CD14-positive monocyte (primary cell): ENCODE data around the gene ADRM1. TPM values are rescaled to one million over a fixed set of nuclear protein-coding genes. Genes with fewer than 3 reads are reported as not detected.
A peak's percentile ranks its signal among the peaks of the same experiment; 100 is the strongest.

Experiments
- DNase-seq, 3 donors: peaks; one replicate each; pipeline ENCODE4 v3.0.0-alpha.2; 2011 to 2022
- H2AFZ ChIP-seq: 2 replicates; pipeline ENCODE4 v1.6.0; 2012; ENCODE audit warnings: mild to moderate bottlenecking, low read depth, low read length, inconsistent platforms; ENCODE audit not compliant: insufficient read depth, poor library complexity, severe bottlenecking
- H3K27ac ChIP-seq, 2 donors: 1 replicate in 1 of 2; 2 replicates in 1 of 2; pipeline ENCODE4 v1.5.1; 2012 to 2013; ENCODE audit warnings: low read length in 2 of 2, control low read depth in 1 of 2, inconsistent platforms in 1 of 2, low read depth in 1 of 2, mild to moderate bottlenecking in 1 of 2
- H3K27me3 ChIP-seq, 2 donors: one replicate each; pipeline versions ENCODE4 v1.6.0 to v1.6.1; 2011 to 2013; ENCODE audit warnings: low read length in 2 of 2; ENCODE audit not compliant: control insufficient read depth in 2 of 2, insufficient read depth in 2 of 2
- H3K36me3 ChIP-seq, 2 donors: replicated peaks in 1 of 2; 1 replicate in 1 of 2; 2 replicates in 1 of 2; pipeline versions ENCODE4 v1.5.1 to v1.6.1; 2012 to 2013; ENCODE audit warnings: low read length in 2 of 2, control low read depth in 1 of 2, inconsistent platforms in 1 of 2, mild to moderate bottlenecking in 1 of 2; ENCODE audit not compliant: insufficient read depth in 2 of 2, control insufficient read depth in 1 of 2
- H3K4me1 ChIP-seq, 2 donors: 1 replicate in 1 of 2; 2 replicates in 1 of 2; pipeline versions ENCODE4 v1.5.1 to v1.6.1; 2012 to 2013; ENCODE audit warnings: low read length in 2 of 2, control low read depth in 1 of 2, inconsistent platforms in 1 of 2, mild to moderate bottlenecking in 1 of 2, moderate library complexity in 1 of 2; ENCODE audit not compliant: insufficient read depth in 2 of 2, control insufficient read depth in 1 of 2
- H3K4me2 ChIP-seq: replicated peaks from 2 replicates; pipeline ENCODE3; 2012; ENCODE audit warnings: low read length, moderate library complexity, mild to moderate bottlenecking; ENCODE audit not compliant: poor library complexity, severe bottlenecking; ENCODE audit errors: extremely low read depth
- H3K4me3 ChIP-seq, 3 experiments: fragments of 200-600 bp in 1 of 3; sonication (generic) in 1 of 3; replicated peaks in 1 of 3; 1 replicate in 2 of 3; 2 replicates in 1 of 3; pipeline ENCODE4 v1.5.1; 2011 to 2013; ENCODE audit warnings: low read length in 3 of 3, mild to moderate bottlenecking in 3 of 3, control low read depth in 2 of 3, low read depth in 2 of 3, inconsistent platforms in 1 of 3, moderate library complexity in 1 of 3
- H3K79me2 ChIP-seq: 2 replicates; pipeline ENCODE4 v1.6.0; 2012; ENCODE audit warnings: mild to moderate bottlenecking, control low read depth, inconsistent platforms, low read length, moderate library complexity; ENCODE audit not compliant: insufficient read depth
- H3K9ac ChIP-seq: 2 replicates; pipeline ENCODE4 v1.6.0; 2017; ENCODE audit warnings: low read length, mild to moderate bottlenecking; ENCODE audit not compliant: insufficient read depth, poor library complexity, severe bottlenecking
- H3K9me3 ChIP-seq, 2 donors: replicated peaks in 1 of 2; 1 replicate in 1 of 2; 2 replicates in 1 of 2; pipeline versions ENCODE4 v1.5.1 to v1.6.1; 2012 to 2013; ENCODE audit warnings: low read length in 2 of 2, control low read depth in 1 of 2; ENCODE audit not compliant: control insufficient read depth in 1 of 2, insufficient read depth in 1 of 2
- H4K20me1 ChIP-seq: 2 replicates; pipeline ENCODE4 v1.6.0; 2012; ENCODE audit warnings: mild to moderate bottlenecking, low read length, control low read depth, moderate library complexity; ENCODE audit not compliant: insufficient read depth
- H3K27ac Mint-ChIP-seq, 7 donors: one replicate each; pipeline ENCODE4 v1.8.0; 2020; ENCODE audit warnings: mild to moderate bottlenecking in 7 of 7, mixed read lengths in 7 of 7, moderate library complexity in 6 of 7, inconsistent platforms in 2 of 7
- H3K27me3 Mint-ChIP-seq, 3 donors: one replicate each; pipeline ENCODE4 v1.8.0; 2021 to 2022; ENCODE audit warnings: low read depth in 3 of 3, mild to moderate bottlenecking in 3 of 3, mixed read lengths in 3 of 3, moderate library complexity in 3 of 3, inconsistent platforms in 1 of 3
- H3K36me3 Mint-ChIP-seq, 2 donors: one replicate each; pipeline ENCODE4 v1.8.0; 2020; ENCODE audit warnings: mixed read lengths in 2 of 2, inconsistent platforms in 1 of 2, mild to moderate bottlenecking in 1 of 2
- H3K4me1 Mint-ChIP-seq: one replicate; pipeline ENCODE4 v1.8.0; 2020; ENCODE audit warnings: mild to moderate bottlenecking, mixed read lengths
- H3K4me3 Mint-ChIP-seq, 2 donors: one replicate each; pipeline ENCODE4 v1.8.0; 2020; ENCODE audit warnings: mild to moderate bottlenecking in 2 of 2, mixed read lengths in 2 of 2, moderate library complexity in 1 of 2
- H3K9me3 Mint-ChIP-seq, 7 donors: one replicate each; pipeline ENCODE4 v1.8.0; 2020 to 2022; ENCODE audit warnings: mixed read lengths in 7 of 7, mild to moderate bottlenecking in 6 of 7, moderate library complexity in 6 of 7, inconsistent platforms in 2 of 7
- WGBS: methylation state at CpG from one replicate; pipeline ENCODE4 v1.1.5; 2013; ENCODE audit warnings: missing lambda C conversion rate; ENCODE audit not compliant: insufficient coverage; 5-methylcytosine and 5-hydroxymethylcytosine counted together
- intact Hi-C, 2 donors: fragments of 100-400 bp; cut with micrococcal nuclease; formaldehyde crosslinking; loops; one replicate each; pipeline versions ENCODE4 v1.15.0 to v1.15.1; 2023
- polyA plus RNA-seq, 3 donors: library from polyadenylated mRNA; depleted of rRNA in 1 of 3; unstranded in 2 of 3; stranded (reverse) in 1 of 3; fragments of 300-500 nt in 2 of 3; fragments of >200 nt in 1 of 3; fragmentation: Illumina TruSeq in 2 of 3; gene quantifications; 1 replicate in 2 of 3; 2 replicates in 1 of 3; pipeline ENCODE4 v1.2.3, GENCODE V29; 2012 to 2021
- TF ChIP-seq, protein P1 (sequence below): fragments of 200-600 bp; IDR thresholded peaks from one replicate; pipeline ENCODE4 v1.8.0; 2022; ENCODE audit warnings: antibody characterized with exemption, mild to moderate bottlenecking

The ADRM1 gene
- polyA plus RNA-seq, 3 donors: 63.3 to 81.5 (median 72.5) TPM

DNA sequence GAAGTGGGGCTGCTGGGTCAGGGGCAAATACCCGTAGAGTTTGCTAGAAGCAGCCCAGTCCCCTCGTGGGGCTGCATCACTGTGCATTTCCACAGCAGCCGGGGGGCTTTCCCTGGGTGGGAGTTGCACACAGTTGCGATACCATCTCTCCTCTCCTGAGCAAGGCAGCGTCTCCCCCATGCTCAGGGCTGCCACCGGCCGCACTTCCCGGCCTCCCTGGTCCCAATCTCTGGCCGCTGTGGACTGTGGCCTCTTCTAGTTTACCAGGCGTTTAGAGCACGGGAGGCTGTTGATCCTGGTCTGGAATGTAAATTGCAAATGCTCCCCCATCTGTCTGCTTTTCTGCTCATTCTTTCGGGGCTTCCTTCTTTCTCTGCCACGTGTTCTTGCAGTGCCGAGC lies 33.4 kb upstream of the ADRM1 start:
- WGBS: 94% methylated on average over 14 of the region's 14 CpGs
- peaks cover 81 to 89% of the 10 kb centered on the region in 2 donors for H3K36me3 ChIP-seq
- H3K4me3 Mint-ChIP-seq: no peak overlapping the region

DNA sequence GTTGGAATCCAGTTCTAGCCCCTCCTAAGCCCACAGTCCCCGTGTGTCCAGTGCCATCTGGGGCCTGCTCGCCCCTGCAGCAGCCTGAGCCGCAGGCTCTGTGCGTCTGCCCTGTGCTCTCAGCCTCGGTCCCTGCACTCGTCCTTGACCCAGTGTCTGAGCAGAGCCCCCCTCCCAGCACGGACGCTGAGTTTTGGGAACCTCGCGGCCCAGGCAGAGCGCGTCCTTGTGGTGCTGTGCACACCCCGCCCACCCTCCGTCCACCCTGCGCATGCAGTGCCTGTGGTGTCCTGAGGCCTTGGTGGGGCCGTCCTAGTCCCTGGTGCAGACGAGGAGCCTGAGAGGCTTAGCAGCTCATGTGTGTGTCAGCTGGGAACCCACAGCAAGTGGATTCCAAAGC lies 32.9 kb upstream of the ADRM1 start:
- Histone ChIP-seq H3K4me1 (no peaks in the 10 kb centered on the region), H3K4me3 (no peak overlapping the region), H4K20me1 (peaks cover 39% of the 10 kb centered on the region), H3K27me3 (no peaks in the 10 kb centered on the region), H3K9me3 (peaks cover 0 to 2% of the 10 kb centered on the region in 2 donors), H3K9ac (no peak overlapping the region), H3K79me2 (no peaks in the 10 kb centered on the region), H2AFZ (no peak overlapping the region), H3K27ac (no peak overlapping the region), H3K4me2 (no peak overlapping the region), H3K36me3 (peaks cover 80 to 89% of the 10 kb centered on the region in 2 donors)
- no peak overlapping the region for H3K4me3 Mint-ChIP-seq
- no peaks in the 10 kb centered on the region for H3K4me1 Mint-ChIP-seq
- peaks cover 0 to 6% (median under 1%) of the 10 kb centered on the region in 7 donors for H3K9me3 Mint-ChIP-seq
- DNase-seq: no peak
- intact Hi-C loops: no loop called here
- peaks cover 0 to 3% (median 0%) of the 10 kb centered on the region in 3 donors for H3K27me3 Mint-ChIP-seq
- peak overlapping the region in 1 of 7 donors; percentile 51 for H3K27ac Mint-ChIP-seq
- WGBS: 96% methylated on average over 17 of the region's 17 CpGs
- H3K36me3 Mint-ChIP-seq: peaks cover 70 to 85% of the 10 kb centered on the region in 2 donors
- TF ChIP-seq, protein P1, sequence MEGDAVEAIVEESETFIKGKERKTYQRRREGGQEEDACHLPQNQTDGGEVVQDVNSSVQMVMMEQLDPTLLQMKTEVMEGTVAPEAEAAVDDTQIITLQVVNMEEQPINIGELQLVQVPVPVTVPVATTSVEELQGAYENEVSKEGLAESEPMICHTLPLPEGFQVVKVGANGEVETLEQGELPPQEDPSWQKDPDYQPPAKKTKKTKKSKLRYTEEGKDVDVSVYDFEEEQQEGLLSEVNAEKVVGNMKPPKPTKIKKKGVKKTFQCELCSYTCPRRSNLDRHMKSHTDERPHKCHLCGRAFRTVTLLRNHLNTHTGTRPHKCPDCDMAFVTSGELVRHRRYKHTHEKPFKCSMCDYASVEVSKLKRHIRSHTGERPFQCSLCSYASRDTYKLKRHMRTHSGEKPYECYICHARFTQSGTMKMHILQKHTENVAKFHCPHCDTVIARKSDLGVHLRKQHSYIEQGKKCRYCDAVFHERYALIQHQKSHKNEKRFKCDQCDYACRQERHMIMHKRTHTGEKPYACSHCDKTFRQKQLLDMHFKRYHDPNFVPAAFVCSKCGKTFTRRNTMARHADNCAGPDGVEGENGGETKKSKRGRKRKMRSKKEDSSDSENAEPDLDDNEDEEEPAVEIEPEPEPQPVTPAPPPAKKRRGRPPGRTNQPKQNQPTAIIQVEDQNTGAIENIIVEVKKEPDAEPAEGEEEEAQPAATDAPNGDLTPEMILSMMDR: no peak

More for the DNA sequence above, 33.4 kb upstream of the ADRM1 start:
- TF ChIP-seq, protein P1: no peak
- no peak overlapping the region for H3K27ac Mint-ChIP-seq
- H3K36me3 Mint-ChIP-seq: peaks cover 70 to 85% of the 10 kb centered on the region in 2 donors
- H3K9ac ChIP-seq: no peak overlapping the region
- H3K4me2 ChIP-seq: no peak overlapping the region
- H3K27ac ChIP-seq: no peak overlapping the region
- no peaks in the 10 kb centered on the region for H3K79me2 ChIP-seq
- H3K4me1 ChIP-seq: no peaks in the 10 kb centered on the region
- peaks cover 0 to 3% (median 0%) of the 10 kb centered on the region in 3 donors for H3K27me3 Mint-ChIP-seq
- peaks cover 0 to 7% (median 5%) of the 10 kb centered on the region in 7 donors for H3K9me3 Mint-ChIP-seq
- H4K20me1 ChIP-seq: peaks cover 34% of the 10 kb centered on the region
- DNase-seq: no peak
- intact Hi-C loops: no loop called here
- no peak overlapping the region for H3K4me3 ChIP-seq
- H2AFZ ChIP-seq: no peak overlapping the region
- H3K27me3 ChIP-seq: no peaks in the 10 kb centered on the region
- no peaks in the 10 kb centered on the region for H3K4me1 Mint-ChIP-seq
- peaks cover 0 to 2% of the 10 kb centered on the region in 2 donors for H3K9me3 ChIP-seq
